ENCODE data around the gene NPAS3.

GRCh38 chr14:33499687-33500086 lies 561.0 kb downstream of the NPAS3 start:
- no peak for TF ChIP-seq CTCF (IDR thresholded peaks at IDR 0.05; ENCODE audit: low read length)
- TF ChIP-seq EZH2phosphoT487 (IDR thresholded peaks at IDR 0.05; ENCODE audit: low read length), result no peak
- no peak for TF ChIP-seq EZH2 (optimal IDR thresholded peaks at IDR 0.05; ENCODE audit: low read depth, low read length)
